Measurements from ENCODE around the gene CCDC85B.

DNA sequence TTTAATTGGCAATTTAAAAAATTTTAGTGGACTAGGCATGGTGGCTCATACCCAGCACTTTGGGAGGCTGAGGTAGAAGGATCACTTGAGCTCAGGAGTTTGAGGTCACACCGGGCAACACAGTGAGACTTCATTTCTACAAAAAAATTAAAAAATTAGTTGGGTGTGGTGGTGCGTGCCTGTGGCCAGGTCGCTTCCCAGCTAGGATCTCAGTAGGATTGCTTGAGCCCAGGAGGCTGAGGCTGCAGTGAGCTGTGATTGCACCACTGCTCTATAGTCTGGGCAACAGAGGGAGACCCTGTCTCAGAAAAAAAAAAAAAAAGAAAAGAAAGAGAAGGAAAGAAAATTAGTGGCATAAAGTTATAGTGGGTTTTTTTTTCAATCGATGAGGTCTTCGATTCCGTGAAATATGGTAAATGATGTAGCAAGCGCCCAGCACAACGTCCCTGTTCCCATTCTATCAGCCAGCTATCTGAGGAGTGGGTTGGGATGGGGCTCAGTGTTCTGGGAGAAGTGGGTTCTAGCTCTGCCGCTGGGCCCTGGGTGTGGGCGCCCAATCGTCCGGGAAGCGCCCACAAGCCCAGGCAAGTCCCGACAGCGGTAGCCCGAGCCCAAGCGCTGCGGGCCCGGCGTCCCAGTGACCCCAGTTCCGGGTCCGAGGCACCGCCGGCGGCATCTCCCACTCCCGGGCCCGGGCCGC is 8.3 kb downstream of the CCDC85B start:
- TF ChIP-seq, protein P1, sequence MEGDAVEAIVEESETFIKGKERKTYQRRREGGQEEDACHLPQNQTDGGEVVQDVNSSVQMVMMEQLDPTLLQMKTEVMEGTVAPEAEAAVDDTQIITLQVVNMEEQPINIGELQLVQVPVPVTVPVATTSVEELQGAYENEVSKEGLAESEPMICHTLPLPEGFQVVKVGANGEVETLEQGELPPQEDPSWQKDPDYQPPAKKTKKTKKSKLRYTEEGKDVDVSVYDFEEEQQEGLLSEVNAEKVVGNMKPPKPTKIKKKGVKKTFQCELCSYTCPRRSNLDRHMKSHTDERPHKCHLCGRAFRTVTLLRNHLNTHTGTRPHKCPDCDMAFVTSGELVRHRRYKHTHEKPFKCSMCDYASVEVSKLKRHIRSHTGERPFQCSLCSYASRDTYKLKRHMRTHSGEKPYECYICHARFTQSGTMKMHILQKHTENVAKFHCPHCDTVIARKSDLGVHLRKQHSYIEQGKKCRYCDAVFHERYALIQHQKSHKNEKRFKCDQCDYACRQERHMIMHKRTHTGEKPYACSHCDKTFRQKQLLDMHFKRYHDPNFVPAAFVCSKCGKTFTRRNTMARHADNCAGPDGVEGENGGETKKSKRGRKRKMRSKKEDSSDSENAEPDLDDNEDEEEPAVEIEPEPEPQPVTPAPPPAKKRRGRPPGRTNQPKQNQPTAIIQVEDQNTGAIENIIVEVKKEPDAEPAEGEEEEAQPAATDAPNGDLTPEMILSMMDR (IDR thresholded peaks at IDR 0.05): no peak
- peak in 1 of 4 donors; percentile 43 for TF ChIP-seq POLR2A (IDR thresholded peaks at IDR 0.05)

Measured in esophagus squamous epithelium (tissue), 4 donors.